Bronchus fibroblast of lung (primary cell): Measurements from ENCODE around the gene MVB12B. TPM values are rescaled to one million over a fixed set of nuclear protein-coding genes. Genes with fewer than 3 reads are reported as not detected.

Source experiments
- total RNA-seq: library from RNA; depleted of rRNA; stranded (reverse); fragments of >200 nt; gene quantifications from 2 replicates; pipeline ENCODE4 v1.2.3, GENCODE V29; 2015

MVB12B gene
- total RNA-seq, result 2.2 TPM in 2 replicates

GRCh38 chr9:126326228-126327005 lies at the start of gene MVB12B:
MVB12B (plus strand) TSS chr9:126326829; CDS start chr9:126326930, 101 bp downstream.

